GM21717 (cell line): Measurements from ENCODE around the gene UST.
"Not testable (repeated sequence)": the region's sequence is repeated elsewhere in the genome, so short reads cannot be mapped to it uniquely, and the experiment has no call there.

ENCODE experiments used
- ATAC-seq: cut with Tn5 transposase; IDR thresholded peaks from one replicate; pipeline ENCODE4 v1.9.1; 2021; ENCODE audit warnings: mild to moderate bottlenecking, moderate library complexity; ENCODE audit not compliant: unreplicated experiment

The UST gene

DNA sequence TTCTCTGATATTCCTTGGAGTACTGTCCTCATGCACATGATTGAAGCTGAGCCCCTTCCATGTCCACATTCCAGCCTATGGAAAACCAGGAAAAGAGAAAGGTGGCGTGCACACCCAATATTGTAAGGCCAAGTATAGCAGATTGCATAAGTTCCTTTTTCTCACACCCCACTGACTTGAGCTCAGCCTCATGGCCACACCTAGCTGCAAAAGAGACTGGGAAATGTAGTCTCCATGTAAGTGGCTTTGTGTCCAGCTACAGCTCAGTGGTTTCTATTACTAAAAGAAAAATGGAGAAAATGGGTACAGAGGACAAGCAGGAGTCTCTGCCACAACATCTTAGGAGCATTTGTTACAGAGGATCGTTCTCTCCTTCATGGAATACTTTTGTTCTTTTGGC, 10.8 kb upstream of the UST start:
- ATAC-seq, result no peak

DNA sequence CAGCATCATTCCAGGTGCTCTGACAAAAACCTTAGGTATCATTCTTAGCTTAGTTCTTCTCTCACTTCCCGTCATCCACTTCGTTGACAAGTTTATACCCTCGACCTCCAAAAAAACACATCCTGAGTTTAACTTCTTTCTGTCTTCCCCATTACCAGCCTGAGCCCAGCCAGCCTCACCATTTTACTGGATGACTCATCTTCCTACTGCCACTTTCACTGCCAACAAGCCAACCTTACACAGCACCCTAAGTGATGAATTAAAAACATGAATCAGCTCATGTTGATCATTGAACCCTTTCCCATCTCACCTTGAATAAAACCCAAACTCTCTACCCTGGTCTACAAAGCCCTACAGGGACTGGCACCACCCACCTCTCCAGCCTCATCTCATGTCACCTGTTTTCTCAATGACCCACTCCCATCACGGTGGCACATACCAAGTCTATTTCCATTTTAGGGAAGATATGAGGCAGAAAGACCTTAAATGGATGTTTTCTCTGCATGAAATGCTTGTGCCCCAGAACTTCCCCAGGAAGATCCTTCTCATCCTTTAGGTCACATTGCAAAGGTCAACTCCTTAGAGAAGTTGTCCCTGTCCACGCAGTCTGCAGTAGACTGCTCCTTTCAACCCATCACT, 9.9 kb upstream of the UST start:
- ATAC-seq, result no peak

DNA sequence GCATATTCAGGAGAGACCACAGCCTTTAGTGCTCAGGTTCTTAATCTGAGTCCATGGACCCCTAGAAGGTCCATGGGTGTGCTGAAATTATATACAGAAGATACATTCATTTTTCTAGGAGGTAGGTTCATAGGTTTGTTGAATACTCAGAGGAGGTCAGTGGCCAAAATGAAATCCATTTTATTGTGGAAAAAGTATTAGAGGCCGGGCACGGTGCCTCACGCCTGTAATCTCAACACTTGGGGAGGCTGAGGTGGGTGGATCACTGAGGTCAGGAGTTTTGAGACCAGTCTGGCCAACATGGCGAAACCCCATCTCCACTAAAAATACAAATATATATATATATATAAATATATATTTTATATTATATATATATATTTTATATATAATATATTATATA, 9.0 kb upstream of the UST start:
- no peak for ATAC-seq

DNA sequence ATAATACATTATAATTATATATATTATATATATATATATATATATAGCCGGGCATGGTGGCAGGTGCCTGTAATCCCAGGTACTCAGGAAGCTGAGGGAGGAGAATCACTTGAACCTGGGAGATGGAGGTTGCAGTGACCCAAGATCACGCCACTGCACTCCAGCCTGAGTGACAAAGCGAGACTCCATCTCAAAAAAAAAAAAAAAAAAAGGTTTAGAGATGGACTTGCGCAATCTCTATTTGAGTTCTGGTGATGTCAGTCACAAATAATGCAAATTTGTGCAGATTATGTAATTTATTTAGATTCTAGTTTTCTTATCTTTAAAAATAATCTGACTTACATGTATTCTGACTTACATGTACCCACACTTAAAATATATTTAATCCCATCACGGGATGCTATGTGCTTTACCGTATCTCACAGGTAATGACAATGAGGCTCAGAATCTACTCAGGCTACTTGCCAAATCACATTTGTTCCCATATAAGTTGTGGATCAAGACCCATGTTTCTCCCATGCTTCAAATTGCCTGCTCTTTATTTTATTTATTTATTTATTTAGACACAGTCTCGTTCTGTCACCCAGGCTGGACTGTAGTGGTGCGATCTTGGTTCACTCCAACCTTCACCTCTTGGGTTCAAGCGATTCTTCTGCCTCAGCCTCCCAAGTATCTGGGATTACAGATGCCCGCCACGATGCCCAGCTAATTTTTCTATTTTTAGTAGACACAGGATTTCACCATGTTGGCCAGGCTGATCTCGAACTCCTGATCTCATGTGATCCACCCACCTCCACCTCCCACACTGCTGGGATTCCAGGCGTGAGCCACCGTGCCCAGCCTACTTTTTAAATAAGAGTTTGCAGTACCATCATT, 7.6 kb upstream of the UST start:
- ATAC-seq, result no peak

DNA sequence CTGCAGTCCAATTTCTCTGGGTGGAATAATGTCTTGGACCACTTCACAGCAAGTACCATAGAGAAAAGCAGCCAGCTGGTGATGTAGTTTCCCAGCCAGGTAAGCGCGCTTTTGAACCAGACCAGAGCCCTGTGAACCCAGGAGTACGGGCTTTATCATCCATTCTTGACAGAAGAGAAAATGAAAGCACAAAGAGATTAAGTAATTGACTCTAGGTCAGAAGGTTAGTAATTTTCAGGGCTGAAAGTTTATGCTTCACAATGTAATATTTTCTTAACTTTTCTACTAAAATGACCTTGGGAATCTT, 7.1 kb upstream of the UST start:
- no peak for ATAC-seq

DNA sequence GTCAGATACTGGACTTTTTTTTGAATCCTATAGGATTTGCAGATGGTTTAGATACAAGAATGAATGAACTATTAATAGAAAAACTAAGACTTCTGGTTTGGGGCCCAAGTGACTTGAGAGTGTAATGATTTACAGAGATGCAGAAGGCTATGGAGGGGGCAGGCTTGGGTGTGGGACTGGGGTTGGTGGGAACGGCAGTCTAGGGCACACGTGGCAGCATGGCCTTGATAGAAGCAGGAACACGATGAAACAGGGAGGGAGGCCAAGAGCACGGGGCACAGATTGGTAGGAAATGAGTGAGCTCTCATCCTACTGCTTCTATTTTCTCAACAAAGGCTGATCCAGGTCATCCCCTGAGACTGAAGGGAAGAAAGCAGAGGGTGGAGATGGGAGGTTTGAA, 3.4 kb upstream of the UST start:
- ATAC-seq, result no peak

DNA sequence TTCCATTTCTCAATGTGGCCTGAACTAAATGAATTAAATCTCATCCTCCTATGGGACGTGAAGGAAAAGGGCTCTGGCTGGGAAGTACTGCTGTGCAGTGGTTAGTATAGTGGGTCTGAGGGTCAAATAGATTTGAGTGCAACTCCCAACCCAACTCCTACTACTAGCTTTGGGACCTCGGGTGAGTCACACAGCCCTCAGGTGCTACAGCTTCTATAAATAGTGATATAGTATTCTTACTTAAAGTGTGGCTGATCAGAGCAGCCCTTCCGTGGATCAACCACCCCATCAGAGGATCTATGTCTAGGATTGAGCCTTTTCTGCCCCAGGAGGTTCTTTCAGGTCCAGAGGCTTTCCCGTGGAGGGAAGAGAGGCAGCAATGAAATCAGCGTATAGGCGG, 904 bp upstream of the UST start:
- no peak for ATAC-seq

DNA sequence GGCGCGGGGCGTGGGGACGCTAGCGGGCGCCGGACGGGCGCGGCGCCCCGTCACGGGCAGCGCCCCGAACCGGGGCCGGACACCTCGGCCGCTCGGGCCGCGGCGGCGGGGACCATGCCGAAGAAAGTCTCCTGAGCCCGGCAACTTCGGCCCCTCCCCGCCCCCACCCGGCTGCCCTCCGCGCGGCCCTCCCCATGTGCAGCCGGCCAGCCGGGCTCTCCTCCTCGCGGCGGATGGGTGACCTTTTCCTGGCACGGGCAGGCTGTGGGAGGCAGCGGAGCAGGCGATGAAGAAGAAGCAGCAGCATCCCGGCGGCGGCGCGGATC, 278 bp downstream of the UST start:
- peak; percentile 11 for ATAC-seq

DNA sequence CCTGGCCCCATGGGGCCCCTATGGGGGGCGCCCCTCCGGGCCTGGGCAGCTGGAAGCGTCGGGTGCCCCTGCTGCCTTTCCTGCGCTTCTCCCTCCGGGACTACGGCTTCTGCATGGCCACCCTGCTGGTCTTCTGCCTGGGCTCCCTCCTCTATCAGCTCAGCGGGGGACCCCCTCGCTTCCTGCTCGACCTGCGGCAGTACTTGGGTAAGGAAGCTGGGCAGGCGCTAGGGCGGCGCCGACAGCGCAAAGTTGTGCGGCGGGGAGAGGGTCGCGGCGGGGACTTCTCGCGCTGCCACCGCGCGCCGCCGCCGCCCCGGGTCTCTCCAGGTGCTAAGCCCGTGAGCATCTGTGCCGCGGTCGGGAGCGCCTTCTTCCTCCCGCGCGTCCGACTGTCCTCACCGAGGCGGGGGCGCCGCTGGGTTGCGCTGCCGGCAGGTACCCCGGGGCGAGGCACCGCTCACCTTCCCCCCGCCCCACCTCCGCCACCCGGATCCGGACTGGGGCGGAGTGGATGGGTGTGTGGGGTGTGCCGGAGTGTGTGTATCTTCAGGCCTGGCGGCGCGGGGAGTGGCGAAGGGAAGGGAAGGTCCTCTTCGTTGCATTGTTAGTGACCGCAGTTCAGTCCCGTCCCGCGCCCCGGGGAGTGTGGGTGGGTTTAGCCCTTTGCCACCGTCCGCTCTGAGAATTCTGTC, 788 bp downstream of the UST start:
- ATAC-seq, result peak; percentile 28

DNA sequence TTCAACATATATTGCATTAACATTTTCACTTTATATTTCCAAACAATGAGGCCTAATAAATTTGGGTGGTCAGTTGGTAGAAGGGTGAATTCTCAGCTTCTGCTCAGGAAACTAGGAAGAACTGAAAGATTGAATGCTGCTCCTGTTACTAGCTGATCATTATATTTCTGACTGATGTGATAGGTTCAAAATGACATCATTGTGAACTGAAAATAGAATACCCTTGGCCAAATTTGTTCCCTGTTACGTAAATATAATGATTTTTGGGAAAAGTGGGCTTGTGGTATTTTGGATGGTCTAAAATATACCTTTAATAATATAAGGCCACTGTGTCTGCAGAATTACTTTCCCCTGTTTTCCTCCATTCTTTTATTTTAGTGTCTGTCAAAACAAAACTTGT, 2.8 kb downstream of the UST start:
- no peak for ATAC-seq

DNA sequence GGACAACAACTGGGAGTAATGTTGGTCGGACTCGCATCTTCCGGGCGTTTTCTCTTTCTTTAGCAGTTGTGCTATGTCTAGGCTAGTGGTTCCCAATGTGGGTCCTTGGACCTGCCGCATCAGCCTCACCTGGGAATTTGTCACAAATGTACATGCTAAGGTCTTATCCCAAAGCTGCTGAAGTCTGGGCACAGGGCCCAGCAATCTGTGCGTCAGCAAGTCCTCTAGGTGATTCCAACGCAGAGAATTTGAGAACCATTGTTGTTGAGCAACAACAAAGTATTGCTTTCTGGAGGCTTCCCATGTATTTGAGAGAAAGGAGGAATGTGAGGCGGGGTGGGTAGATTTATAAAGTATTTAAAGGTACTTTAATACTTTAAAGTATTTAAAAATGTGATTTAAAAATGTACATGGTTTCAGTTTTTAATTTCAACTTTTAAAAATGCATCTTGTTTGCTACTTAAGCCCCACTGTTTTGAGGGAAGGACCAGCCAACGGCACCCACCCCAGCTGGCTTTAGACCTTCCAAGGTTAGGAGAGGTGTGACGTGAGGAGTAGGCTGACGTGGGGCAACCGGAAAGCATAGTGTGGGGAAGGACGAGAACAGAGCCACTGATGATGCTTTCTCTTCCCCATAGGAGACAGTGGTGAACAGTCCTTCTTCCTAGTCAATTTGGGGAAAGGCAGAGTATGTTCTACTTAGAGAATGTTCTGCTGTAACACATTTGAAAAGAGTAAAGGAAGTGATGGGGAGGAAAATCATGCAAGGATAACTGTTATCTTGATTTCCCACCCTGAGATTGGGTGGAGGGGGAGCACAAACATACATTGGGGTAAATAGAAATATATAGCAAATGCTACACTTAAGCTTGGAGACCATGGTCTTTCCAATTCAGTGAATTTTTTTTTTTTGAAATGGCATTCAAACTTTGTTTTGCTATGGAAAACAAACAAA, 4.3 kb downstream of the UST start:
- no peak for ATAC-seq

DNA sequence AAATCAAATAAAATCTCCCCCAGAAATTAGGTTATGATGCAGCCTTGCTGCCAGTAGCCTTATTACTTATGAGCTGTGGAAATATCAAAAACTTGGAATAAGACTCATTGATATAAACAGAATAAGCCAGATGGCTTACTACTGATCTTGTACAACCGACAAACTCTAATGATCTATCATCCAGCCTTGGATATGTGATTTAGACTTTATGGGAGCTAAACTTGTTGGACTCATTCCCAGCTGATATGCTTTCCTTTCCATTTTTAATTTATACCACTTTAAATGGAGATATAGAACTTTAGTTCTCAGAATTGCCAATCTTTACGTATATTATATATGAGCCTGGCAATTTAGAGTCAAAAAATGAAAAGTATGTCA, 5.0 kb downstream of the UST start:
- ATAC-seq, result no peak

DNA sequence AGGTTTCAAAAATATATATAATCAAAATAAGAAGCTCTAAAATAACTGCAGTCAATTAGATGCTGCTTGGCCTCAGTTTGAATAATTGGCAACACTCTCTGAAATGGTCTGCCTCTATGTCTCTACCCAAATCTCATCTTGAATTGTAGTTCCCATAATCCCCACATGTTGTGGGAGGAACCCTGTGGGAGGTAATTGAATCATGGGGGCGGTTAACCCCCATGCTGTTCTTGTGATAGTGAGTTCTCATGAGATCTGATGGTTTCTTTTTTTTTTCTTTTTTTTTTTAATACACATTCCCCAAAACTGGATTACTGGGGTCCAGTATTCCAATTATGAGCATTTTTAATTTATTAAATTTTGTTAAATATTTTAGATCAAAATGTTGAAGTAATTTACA, 8.5 kb downstream of the UST start:
- not testable (repeated sequence) for ATAC-seq

DNA sequence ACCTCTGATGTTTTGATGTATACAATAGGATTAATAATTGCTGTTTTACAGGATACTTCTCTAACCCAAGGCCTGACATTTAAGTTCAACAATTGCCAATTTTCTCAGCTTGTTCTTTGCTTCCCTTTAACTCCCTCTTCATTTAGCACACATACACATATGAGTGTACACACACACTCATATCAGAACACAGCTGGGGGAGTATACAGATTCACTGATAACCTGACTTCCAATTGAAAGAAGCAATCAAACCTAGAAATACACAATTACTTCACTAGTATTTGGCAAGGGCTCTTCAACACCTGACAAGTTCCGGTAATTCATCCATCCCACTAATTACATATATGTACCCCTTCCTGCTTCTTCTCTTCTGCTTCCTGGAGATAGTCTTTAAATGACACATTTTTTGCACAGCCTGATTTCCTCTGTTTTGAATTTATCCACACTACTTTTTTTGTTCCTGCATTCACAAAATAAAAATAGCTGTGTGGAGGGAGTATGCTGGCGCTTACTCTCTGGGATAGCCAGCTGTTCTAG, 11.2 kb downstream of the UST start:
- peak; percentile 20 for ATAC-seq

DNA sequence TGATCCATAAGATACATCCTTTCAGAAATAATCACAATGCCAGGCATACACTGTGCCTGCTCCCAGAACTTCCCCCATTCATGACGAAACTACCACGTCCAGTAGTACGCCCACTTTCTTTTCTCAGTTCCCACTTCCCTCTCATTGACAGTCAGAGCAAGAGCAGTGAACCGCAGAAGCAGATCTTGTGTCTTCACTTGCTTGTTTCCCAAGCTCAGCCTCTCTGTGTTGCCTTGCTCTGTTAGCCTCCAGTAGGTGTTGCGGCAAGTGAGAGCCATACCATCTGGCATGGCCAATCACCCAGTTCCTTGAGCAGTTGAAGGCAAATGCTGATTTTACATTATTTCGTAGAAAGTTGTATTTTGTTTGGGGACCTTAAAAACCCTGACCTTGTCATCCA, 11.7 kb downstream of the UST start:
- peak; percentile 78 for ATAC-seq

DNA sequence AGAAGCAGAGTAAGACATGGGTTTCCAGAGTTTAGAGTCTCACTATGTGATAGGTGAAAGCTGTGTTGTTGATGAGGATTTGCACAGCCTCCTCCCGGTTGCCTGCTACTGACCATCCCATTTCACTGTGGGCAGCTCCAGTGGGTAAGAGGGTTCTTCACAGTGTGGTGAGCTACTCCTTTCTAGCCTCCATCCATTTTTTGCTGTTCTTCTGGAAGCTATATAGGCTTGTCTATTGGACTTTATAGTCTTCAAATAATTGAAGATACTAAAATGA, 13.4 kb downstream of the UST start:
- ATAC-seq, result no peak

DNA sequence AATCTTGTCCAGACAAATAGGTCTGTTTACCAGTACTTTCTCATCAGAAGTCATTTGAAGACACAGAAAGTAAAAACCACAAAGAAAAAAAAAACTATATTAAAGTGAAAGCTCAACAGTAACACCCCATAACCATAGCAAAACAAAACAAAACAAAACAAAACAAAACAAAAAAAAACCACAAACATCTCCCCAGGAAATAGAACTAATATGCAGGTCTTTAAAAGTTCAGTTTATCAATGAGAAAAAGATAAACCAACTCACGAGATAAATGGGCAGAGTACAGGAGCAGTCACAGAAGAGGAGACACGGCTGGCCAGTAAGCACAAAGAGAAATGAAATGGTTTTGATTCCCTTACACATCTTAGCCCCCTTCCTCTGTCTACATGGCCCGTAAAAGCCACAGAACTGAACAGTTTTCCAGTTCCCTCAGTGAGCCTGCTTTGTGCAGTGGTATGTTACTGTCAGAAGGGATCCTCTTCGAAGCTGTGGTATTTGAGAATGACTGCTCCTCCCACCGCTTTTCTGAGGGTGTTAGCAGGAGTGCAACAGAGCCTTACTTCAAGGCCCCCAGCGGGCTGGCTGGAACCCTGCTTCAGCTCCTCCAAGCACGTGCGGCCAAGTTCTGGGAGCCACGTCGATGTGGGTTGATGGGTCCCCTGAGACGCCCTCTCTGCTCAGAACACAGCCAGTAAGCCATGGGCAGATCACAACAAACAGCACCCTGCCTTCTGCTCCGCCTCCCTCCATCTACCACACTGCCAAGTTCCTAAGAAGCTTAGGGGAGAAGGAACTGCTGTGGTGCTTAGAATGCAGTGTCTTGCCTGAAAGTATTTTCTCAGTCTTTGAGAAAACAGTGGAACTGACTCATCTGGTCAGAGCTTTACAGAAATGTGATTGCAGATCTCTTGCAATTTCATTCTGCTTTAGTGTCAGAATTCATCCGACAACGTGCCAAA, 14.0 kb downstream of the UST start:
- ATAC-seq, result peak; percentile 34

DNA sequence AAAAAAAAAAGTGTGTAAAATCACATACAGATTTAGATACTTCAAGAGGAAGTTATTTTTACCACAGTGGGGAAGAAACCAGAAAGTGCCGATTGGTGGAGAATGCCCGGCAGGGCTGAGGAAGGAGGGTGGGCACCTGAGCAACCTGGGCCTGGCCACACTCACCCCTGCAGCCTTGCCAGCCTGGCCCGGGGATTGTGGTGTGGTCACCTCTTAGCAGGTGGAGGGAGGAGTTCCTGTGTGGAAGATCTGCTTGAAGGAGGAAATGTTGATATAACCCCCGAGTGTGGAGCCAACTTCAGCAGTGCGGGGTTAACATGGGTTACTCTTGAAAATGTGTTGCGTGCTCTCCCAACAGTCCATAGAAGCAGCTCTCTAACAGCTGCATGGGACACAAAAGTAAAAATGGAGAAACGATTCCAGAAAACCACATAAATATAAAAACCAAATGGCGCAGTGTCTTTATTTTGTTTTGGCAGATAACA, 14.7 kb downstream of the UST start:
- no peak for ATAC-seq

DNA sequence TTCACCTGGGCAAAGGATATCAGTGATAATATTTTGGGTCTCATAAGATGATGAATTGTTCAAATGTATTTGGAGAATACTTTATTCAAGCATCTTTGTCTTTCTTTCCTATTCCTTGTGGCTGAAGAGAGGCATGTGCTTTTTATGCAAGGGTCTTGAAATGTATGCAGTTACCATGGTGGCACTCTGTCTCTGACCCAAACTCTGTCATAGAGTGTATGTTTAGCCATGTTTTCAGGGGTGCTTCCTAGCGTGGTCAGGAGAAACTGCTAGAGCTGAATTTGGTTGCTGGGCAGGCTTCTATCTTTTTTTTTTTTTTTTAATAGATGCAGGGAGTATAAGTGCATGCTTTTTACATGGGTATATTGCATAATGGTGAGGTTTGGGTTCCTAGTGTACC, 15.4 kb downstream of the UST start:
- no peak for ATAC-seq
